ENCODE data around the gene FANCI.

Gene FANCI

DNA sequence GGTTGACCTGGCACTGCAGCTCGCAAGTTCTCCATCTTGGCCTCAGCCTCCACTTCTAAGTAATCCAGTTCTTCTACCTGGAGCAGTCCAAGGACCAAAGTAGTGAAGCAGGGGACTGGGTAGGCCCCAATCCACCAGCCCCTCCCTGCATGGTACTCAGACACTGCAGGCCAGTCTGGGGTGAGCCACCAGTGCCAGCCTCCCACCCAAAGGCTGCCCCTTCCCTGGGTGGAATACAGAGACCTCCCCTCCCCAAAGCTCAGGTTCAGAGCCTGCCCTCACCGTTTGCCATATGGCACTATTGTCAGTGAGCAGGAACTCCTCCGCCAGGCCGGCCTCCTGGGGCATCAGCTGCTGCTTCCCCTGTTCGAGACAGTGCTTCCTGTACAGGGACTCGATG lies 80.0 kb downstream of the FANCI start:
- TF ChIP-seq ZBTB7A (IDR thresholded peaks at IDR 0.05; ENCODE audit: low read depth) = no peak
- no peak for TF ChIP-seq NFIC (IDR thresholded peaks at IDR 0.05)
- no peak for TF ChIP-seq EP300 (IDR thresholded peaks at IDR 0.05; ENCODE audit: borderline replicate concordance)
- no peak for TF ChIP-seq CREB1 (IDR thresholded peaks at IDR 0.05; ENCODE audit: low read depth)
- TF ChIP-seq, protein P1, sequence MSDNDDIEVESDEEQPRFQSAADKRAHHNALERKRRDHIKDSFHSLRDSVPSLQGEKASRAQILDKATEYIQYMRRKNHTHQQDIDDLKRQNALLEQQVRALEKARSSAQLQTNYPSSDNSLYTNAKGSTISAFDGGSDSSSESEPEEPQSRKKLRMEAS (IDR thresholded peaks at IDR 0.05) = no peak
- TF ChIP-seq, protein P2, sequence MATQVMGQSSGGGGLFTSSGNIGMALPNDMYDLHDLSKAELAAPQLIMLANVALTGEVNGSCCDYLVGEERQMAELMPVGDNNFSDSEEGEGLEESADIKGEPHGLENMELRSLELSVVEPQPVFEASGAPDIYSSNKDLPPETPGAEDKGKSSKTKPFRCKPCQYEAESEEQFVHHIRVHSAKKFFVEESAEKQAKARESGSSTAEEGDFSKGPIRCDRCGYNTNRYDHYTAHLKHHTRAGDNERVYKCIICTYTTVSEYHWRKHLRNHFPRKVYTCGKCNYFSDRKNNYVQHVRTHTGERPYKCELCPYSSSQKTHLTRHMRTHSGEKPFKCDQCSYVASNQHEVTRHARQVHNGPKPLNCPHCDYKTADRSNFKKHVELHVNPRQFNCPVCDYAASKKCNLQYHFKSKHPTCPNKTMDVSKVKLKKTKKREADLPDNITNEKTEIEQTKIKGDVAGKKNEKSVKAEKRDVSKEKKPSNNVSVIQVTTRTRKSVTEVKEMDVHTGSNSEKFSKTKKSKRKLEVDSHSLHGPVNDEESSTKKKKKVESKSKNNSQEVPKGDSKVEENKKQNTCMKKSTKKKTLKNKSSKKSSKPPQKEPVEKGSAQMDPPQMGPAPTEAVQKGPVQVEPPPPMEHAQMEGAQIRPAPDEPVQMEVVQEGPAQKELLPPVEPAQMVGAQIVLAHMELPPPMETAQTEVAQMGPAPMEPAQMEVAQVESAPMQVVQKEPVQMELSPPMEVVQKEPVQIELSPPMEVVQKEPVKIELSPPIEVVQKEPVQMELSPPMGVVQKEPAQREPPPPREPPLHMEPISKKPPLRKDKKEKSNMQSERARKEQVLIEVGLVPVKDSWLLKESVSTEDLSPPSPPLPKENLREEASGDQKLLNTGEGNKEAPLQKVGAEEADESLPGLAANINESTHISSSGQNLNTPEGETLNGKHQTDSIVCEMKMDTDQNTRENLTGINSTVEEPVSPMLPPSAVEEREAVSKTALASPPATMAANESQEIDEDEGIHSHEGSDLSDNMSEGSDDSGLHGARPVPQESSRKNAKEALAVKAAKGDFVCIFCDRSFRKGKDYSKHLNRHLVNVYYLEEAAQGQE (IDR thresholded peaks at IDR 0.05; ENCODE audit: low read depth) = no peak
- no peak for TF ChIP-seq TEAD4 (IDR thresholded peaks at IDR 0.05)
- no peak for TF ChIP-seq FOXM1 (IDR thresholded peaks at IDR 0.05; ENCODE audit: borderline replicate concordance, low read depth)
- no peak for TF ChIP-seq TAF1 (IDR thresholded peaks at IDR 0.05; ENCODE audit: low read depth)
- TF ChIP-seq EGR1 (IDR thresholded peaks at IDR 0.05) = no peak

DNA sequence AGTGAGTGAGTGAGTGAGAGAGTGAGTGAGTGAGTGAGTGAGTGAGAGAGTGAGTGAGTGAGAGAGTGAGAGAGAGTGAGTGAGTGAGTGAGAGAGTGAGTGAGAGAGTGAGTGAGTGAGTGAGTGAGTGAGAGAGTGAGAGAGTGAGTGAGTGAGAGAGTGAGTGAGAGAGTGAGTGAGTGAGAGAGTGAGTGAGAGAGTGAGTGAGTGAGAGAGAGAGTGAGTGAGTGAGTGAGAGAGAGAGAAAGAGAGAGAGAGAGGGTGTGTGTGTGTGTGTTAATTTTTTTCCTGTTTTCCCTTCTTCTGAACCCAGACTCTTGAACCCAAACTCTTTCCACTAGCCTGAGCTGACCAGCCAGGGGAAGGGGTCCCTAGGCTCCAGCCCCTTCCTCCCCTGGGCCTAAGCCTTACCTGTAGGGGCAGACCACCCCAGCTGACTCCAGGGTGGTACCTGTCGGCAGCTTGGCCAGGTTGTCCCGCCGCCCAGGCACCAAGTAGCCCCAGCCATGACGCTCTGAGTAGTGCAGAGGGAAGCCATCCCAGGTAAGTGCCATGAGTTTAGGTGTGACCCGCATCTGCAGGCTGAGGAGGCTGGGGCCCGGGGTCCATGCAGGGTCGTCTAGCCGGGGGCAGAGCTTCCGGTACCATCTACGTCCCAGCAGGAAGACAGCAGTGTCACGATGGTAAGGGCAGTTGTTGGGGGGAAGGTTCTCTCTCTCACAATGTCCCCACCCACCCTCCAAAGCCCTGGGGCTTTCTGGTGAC lies 81.4 kb downstream of the FANCI start:
- TF ChIP-seq, protein P2 (IDR thresholded peaks at IDR 0.05; ENCODE audit: low read depth) = no peak
- TF ChIP-seq EP300 (IDR thresholded peaks at IDR 0.05; ENCODE audit: borderline replicate concordance) = no peak
- TF ChIP-seq ZBTB7A (IDR thresholded peaks at IDR 0.05; ENCODE audit: low read depth) = no peak

DNA sequence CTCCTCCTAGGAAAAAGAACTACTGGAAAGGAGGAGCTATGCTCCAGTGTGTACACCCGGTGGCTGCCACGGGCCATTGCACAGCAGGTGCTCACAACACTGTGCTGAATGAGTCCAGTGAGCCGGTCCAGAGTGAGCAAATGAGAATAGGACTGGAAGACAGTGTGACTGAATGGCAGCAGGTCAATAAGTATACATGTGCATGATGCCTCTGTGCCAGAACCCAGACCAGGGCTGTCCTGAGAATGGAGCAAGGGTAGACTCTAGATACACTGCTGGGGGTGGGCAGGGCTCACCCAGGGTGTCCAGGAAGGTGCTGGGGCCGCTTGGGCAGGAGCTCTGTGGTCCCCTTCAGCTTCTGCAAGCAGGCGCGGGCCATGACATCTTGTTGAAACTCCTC lies 82.5 kb downstream of the FANCI start:
- no peak for TF ChIP-seq CREB1 (IDR thresholded peaks at IDR 0.05; ENCODE audit: low read depth)
- TF ChIP-seq, protein P1 (IDR thresholded peaks at IDR 0.05) = no peak
- TF ChIP-seq, protein P2 (IDR thresholded peaks at IDR 0.05; ENCODE audit: low read depth) = no peak
- no peak for TF ChIP-seq TEAD4 (IDR thresholded peaks at IDR 0.05)
- no peak for TF ChIP-seq FOXM1 (IDR thresholded peaks at IDR 0.05; ENCODE audit: borderline replicate concordance, low read depth)
- no peak for TF ChIP-seq TCF12 (IDR thresholded peaks at IDR 0.05; ENCODE audit: low read depth)

DNA sequence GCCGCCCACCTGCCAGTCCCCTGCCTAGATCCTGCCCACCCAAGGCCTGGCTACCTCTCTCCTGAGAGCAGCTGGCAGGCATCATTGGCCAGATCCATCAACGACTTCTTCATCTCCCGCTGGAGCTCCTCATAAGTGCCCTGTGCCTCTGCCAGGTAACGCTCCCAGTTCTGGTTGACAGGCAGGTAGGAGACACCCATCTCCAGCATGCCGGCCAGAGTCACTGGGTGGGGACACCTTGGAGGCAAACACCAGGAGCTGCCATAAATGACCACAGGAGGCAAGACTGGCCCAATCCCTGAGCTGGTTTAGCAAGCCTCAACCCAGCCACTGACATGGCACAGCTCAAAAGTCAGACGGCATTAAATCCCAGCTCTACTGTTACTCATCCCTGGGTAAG lies 83.3 kb downstream of the FANCI start:
- TF ChIP-seq CREB1 (IDR thresholded peaks at IDR 0.05; ENCODE audit: low read depth) (no peak), CEBPB (IDR thresholded peaks at IDR 0.05) (no peak), ZBTB7A (IDR thresholded peaks at IDR 0.05; ENCODE audit: low read depth) (no peak), TAF1 (IDR thresholded peaks at IDR 0.05; ENCODE audit: low read depth) (no peak), NFIC (IDR thresholded peaks at IDR 0.05) (no peak), RAD21 (IDR thresholded peaks at IDR 0.05; ENCODE audit: low read depth) (no peak), YY1 (IDR thresholded peaks at IDR 0.05; ENCODE audit: low read depth) (no peak), FOXM1 (IDR thresholded peaks at IDR 0.05; ENCODE audit: borderline replicate concordance, low read depth) (no peak), TEAD4 (IDR thresholded peaks at IDR 0.05) (no peak)
- TF ChIP-seq, protein P2 (IDR thresholded peaks at IDR 0.05; ENCODE audit: low read depth) = no peak
- TF ChIP-seq, protein P3, sequence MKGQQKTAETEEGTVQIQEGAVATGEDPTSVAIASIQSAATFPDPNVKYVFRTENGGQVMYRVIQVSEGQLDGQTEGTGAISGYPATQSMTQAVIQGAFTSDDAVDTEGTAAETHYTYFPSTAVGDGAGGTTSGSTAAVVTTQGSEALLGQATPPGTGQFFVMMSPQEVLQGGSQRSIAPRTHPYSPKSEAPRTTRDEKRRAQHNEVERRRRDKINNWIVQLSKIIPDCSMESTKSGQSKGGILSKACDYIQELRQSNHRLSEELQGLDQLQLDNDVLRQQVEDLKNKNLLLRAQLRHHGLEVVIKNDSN (IDR thresholded peaks at IDR 0.05) = no peak
- TF ChIP-seq, protein P1 (IDR thresholded peaks at IDR 0.05) = no peak
